ENCODE results near the gene FILIP1L.

The FILIP1L gene

GRCh38 chr3:100144255-100144866 is 30.1 kb upstream of the FILIP1L start (continued):
- no peak for TF ChIP-seq ARNTL (CRISPR knock-in tag; IDR thresholded peaks at IDR 0.05; ENCODE audit: borderline replicate concordance, low read depth)
- TF ChIP-seq, protein P1, sequence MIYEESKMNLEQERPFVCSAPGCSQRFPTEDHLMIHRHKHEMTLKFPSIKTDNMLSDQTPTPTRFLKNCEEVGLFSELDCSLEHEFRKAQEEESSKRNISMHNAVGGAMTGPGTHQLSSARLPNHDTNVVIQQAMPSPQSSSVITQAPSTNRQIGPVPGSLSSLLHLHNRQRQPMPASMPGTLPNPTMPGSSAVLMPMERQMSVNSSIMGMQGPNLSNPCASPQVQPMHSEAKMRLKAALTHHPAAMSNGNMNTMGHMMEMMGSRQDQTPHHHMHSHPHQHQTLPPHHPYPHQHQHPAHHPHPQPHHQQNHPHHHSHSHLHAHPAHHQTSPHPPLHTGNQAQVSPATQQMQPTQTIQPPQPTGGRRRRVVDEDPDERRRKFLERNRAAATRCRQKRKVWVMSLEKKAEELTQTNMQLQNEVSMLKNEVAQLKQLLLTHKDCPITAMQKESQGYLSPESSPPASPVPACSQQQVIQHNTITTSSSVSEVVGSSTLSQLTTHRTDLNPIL (CRISPR knock-in tag; IDR thresholded peaks at IDR 0.05; ENCODE audit: low read depth) = no peak

DNA sequence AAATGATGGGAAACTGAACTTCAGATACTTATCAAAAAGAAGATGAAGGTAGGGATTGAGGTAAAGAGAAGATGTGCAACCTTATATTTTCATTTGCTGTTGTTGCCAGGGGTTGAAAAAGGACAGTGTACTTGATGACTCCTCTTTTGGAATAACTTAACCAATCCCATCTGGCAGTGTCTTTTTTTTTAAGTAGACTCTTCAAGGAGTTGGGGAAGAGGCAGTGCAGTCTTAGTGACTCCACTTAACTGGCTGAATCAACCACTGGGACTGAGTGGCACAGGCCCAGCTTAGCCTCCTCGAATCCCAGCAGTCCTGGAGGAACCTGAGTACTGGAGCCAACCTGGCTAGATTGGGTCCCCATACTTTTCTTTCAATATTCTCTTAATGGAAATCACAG is 27.3 kb upstream of the FILIP1L start:
- no peak for ATAC-seq
- TF ChIP-seq PPARA (CRISPR knock-in tag; IDR thresholded peaks at IDR 0.05; ENCODE audit: borderline replicate concordance) (no peak), ARNTL (CRISPR knock-in tag; IDR thresholded peaks at IDR 0.05; ENCODE audit: borderline replicate concordance, low read depth) (no peak), TCF4 (CRISPR knock-in tag; IDR thresholded peaks at IDR 0.05; ENCODE audit: borderline replicate concordance) (no peak), SNAI2 (CRISPR knock-in tag; IDR thresholded peaks at IDR 0.05) (no peak), ZC3H10 (CRISPR knock-in tag; IDR thresholded peaks at IDR 0.05) (no peak)
- TF ChIP-seq, protein P2, sequence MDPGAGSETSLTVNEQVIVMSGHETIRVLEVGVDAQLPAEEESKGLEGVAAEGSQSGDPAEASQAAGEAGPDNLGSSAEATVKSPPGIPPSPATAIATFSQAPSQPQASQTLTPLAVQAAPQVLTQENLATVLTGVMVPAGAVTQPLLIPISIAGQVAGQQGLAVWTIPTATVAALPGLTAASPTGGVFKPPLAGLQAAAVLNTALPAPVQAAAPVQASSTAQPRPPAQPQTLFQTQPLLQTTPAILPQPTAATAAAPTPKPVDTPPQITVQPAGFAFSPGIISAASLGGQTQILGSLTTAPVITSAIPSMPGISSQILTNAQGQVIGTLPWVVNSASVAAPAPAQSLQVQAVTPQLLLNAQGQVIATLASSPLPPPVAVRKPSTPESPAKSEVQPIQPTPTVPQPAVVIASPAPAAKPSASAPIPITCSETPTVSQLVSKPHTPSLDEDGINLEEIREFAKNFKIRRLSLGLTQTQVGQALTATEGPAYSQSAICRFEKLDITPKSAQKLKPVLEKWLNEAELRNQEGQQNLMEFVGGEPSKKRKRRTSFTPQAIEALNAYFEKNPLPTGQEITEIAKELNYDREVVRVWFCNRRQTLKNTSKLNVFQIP (CRISPR knock-in tag; IDR thresholded peaks at IDR 0.05; ENCODE audit: borderline replicate concordance, low read depth) = no peak

DNA sequence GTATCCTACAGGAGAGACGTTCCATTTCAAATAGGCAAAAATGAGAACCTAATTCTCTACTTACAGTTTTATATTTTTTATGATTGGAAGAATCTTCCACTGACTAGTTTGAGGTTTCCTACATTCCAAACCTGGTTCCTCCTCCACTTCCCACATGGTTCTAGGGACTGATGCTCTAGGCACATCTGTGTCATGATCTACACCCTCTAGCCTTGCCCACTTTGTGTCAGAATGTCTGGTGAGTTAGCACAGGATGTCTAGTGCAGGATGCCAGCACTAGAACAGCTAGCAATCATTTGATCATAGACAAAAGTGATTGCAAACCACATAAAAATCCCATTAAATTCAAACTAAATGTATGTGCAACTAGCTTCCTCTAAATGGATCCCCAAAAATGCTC is 26.7 kb upstream of the FILIP1L start:
- TF ChIP-seq TCF4 (CRISPR knock-in tag; IDR thresholded peaks at IDR 0.05; ENCODE audit: borderline replicate concordance) (no peak), RARB (CRISPR knock-in tag; IDR thresholded peaks at IDR 0.05) (no peak), GLIS3 (CRISPR knock-in tag; IDR thresholded peaks at IDR 0.05) (no peak), ZNF70 (CRISPR knock-in tag; IDR thresholded peaks at IDR 0.05) (no peak), ZC3H10 (CRISPR knock-in tag; IDR thresholded peaks at IDR 0.05) (no peak), ESRRG (CRISPR knock-in tag; IDR thresholded peaks at IDR 0.05) (no peak), OSR1 (CRISPR knock-in tag; IDR thresholded peaks at IDR 0.05) (no peak), TOX (CRISPR knock-in tag; IDR thresholded peaks at IDR 0.05; ENCODE audit: borderline replicate concordance) (no peak), ZFP30 (CRISPR knock-in tag; IDR thresholded peaks at IDR 0.05) (no peak), ZNF565 (CRISPR knock-in tag; conservative IDR thresholded peaks at IDR 0.05; ENCODE audit: low read depth) (no peak), ARNTL (CRISPR knock-in tag; IDR thresholded peaks at IDR 0.05; ENCODE audit: borderline replicate concordance, low read depth) (no peak), SNAI2 (CRISPR knock-in tag; IDR thresholded peaks at IDR 0.05) (no peak), BACH2 (CRISPR knock-in tag; IDR thresholded peaks at IDR 0.05; ENCODE audit: borderline replicate concordance) (no peak), PPARA (CRISPR knock-in tag; IDR thresholded peaks at IDR 0.05; ENCODE audit: borderline replicate concordance) (no peak), TSHZ2 (CRISPR knock-in tag; IDR thresholded peaks at IDR 0.05) (no peak)
- TF ChIP-seq, protein P2 (CRISPR knock-in tag; IDR thresholded peaks at IDR 0.05; ENCODE audit: borderline replicate concordance, low read depth) = no peak
- TF ChIP-seq, protein P1 (CRISPR knock-in tag; IDR thresholded peaks at IDR 0.05; ENCODE audit: low read depth) = no peak
- TF ChIP-seq, protein P3, sequence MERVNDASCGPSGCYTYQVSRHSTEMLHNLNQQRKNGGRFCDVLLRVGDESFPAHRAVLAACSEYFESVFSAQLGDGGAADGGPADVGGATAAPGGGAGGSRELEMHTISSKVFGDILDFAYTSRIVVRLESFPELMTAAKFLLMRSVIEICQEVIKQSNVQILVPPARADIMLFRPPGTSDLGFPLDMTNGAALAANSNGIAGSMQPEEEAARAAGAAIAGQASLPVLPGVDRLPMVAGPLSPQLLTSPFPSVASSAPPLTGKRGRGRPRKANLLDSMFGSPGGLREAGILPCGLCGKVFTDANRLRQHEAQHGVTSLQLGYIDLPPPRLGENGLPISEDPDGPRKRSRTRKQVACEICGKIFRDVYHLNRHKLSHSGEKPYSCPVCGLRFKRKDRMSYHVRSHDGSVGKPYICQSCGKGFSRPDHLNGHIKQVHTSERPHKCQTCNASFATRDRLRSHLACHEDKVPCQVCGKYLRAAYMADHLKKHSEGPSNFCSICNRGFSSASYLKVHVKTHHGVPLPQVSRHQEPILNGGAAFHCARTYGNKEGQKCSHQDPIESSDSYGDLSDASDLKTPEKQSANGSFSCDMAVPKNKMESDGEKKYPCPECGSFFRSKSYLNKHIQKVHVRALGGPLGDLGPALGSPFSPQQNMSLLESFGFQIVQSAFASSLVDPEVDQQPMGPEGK (CRISPR knock-in tag; IDR thresholded peaks at IDR 0.05; ENCODE audit: borderline replicate concordance) = no peak
- TF ChIP-seq, protein P4, sequence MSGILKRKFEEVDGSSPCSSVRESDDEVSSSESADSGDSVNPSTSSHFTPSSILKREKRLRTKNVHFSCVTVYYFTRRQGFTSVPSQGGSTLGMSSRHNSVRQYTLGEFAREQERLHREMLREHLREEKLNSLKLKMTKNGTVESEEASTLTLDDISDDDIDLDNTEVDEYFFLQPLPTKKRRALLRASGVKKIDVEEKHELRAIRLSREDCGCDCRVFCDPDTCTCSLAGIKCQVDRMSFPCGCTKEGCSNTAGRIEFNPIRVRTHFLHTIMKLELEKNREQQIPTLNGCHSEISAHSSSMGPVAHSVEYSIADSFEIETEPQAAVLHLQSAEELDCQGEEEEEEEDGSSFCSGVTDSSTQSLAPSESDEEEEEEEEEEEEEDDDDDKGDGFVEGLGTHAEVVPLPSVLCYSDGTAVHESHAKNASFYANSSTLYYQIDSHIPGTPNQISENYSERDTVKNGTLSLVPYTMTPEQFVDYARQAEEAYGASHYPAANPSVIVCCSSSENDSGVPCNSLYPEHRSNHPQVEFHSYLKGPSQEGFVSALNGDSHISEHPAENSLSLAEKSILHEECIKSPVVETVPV (CRISPR knock-in tag; IDR thresholded peaks at IDR 0.05) = no peak

More for the DNA sequence above, 26.7 kb upstream of the FILIP1L start:
- ATAC-seq = no peak
